Vagina (tissue), 2 donors: ENCODE measurements around the gene PIWIL1.

ENCODE experiments used
- POLR2A ChIP-seq, 2 donors: fragments of 450-650 bp; IDR thresholded peaks; one replicate each; pipeline ENCODE4 v1.6.1; 2017; ENCODE audit warnings: antibody characterized with exemption in 2 of 2, mild to moderate bottlenecking in 2 of 2, moderate library complexity in 2 of 2
- TF ChIP-seq, protein P1 (sequence below), 3 experiments: fragments of 450-650 bp in 2 of 3; fragments of 200-600 bp in 1 of 3; sonication (generic) in 1 of 3; IDR thresholded peaks; one replicate each; pipeline ENCODE4 v1.5.1; 2017 to 2019; ENCODE audit warnings: antibody characterized with exemption in 3 of 3, mild to moderate bottlenecking in 2 of 3, moderate library complexity in 2 of 3

GRCh38 chr12:130303781-130304180 lies 33.9 kb upstream of the PIWIL1 start:
- no peak for TF ChIP-seq POLR2A (IDR thresholded peaks at IDR 0.05)
- TF ChIP-seq, protein P1, sequence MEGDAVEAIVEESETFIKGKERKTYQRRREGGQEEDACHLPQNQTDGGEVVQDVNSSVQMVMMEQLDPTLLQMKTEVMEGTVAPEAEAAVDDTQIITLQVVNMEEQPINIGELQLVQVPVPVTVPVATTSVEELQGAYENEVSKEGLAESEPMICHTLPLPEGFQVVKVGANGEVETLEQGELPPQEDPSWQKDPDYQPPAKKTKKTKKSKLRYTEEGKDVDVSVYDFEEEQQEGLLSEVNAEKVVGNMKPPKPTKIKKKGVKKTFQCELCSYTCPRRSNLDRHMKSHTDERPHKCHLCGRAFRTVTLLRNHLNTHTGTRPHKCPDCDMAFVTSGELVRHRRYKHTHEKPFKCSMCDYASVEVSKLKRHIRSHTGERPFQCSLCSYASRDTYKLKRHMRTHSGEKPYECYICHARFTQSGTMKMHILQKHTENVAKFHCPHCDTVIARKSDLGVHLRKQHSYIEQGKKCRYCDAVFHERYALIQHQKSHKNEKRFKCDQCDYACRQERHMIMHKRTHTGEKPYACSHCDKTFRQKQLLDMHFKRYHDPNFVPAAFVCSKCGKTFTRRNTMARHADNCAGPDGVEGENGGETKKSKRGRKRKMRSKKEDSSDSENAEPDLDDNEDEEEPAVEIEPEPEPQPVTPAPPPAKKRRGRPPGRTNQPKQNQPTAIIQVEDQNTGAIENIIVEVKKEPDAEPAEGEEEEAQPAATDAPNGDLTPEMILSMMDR (IDR thresholded peaks at IDR 0.05), result no peak
